A549 (cell line): ENCODE data around the gene CFAP73.

ENCODE experiments used
- EP300 ChIP-seq, 2 experiments: fragments of >200 bp; sonication (Bioruptor Twin); formaldehyde crosslinking; IDR thresholded peaks; 2 replicates in 1 of 2; 3 replicates in 1 of 2; pipeline ENCODE4 v1.6.1; 2016 to 2017
- FOSL2 ChIP-seq, 2 experiments: fragments of 450-650 bp in 1 of 2; fragments of >200 bp in 1 of 2; sonication (Bioruptor Twin) in 1 of 2; formaldehyde crosslinking; IDR thresholded peaks; 2 replicates each; pipeline versions ENCODE4 v1.5.0 to v1.6.1; 2016 to 2020; ENCODE audit warnings: mild to moderate bottlenecking in 1 of 2, moderate library complexity in 1 of 2
- FOXS1 ChIP-seq: fragments of 250-450 bp; sonication (Bioruptor Pico); IDR thresholded peaks from 2 replicates; pipeline ENCODE4 v1.5.0; 2020; ENCODE audit warnings: mild to moderate bottlenecking, moderate library complexity
- RAD21 ChIP-seq, 2 experiments: fragments of >200 bp in 1 of 2; sonication (Bioruptor Twin) in 1 of 2; formaldehyde crosslinking in 1 of 2; IDR thresholded peaks in 1 of 2; conservative IDR thresholded peaks in 1 of 2; 2 replicates in 1 of 2; 3 replicates in 1 of 2; pipeline ENCODE4 v1.6.1; 2012 to 2018; ENCODE audit warnings: inconsistent platforms in 1 of 2
- RCOR1 ChIP-seq: fragments of 150-350 bp; IDR thresholded peaks from 2 replicates; pipeline ENCODE4 v1.6.1; 2014; ENCODE audit warnings: antibody characterized with exemption, low read length, low read depth
- TF ChIP-seq, protein P1 (sequence below): fragments of >200 bp; sonication (Bioruptor Twin); formaldehyde crosslinking; IDR thresholded peaks from 3 replicates; pipeline ENCODE4 v1.5.1; 2016

DNA sequence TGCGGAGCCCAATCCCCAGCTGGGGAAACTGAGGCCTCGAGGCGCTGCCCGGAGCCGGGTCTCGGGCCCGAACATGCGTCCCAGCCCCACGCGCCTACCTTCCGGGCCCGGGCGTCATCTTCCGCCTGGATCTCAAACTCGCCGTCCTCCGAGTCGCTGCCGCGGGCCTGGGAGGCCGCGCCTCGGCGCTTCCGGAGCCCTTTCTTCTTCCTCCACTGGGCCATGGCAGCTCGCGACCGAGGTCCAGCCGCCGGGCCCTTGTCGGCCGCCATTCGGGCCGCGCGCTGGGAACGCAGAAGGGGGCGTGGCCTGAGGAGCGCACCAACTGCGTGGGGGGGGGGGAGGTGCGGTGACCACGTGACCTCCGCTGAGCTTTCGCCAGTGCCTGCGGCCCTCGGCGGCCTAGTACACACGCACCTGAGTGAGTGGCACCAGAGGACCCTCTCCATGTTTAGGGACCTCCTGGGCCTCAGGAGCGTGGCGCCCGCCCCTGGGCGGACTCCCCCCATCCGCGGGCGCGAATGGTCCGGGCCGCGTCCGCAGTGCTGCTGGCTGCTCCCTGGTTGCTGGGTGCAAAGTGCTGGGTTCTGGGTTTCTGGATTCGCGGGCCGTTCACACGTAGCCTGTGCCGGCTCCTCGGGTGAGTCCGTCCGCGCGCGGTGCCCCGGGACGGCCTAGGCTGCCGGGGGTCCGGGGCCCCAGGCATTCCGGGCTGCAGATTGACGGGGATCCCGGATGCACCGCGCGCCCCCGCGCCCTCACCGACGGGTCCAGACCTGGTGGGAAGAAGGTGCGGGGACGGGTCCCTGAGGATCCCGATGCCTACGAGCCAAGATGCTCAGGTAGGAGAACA, 35.9 kb downstream of the CFAP73 start, which contains the start of the genes DDX54 and RITA1:
- TF ChIP-seq RAD21 (conservative IDR thresholded peaks at IDR 0.05 in 1 of 2, IDR thresholded peaks at IDR 0.05 in 1 of 2) (no peak), FOSL2 (IDR thresholded peaks at IDR 0.05) (no peak), FOSL2 (CRISPR knock-in tag; IDR thresholded peaks at IDR 0.05) (peak; percentile 34; the same call in 1 of the 2 replicates), FOXS1 (no peak), EP300 (IDR thresholded peaks at IDR 0.05) (no peak), RCOR1 (no peak)
- TF ChIP-seq, protein P1, sequence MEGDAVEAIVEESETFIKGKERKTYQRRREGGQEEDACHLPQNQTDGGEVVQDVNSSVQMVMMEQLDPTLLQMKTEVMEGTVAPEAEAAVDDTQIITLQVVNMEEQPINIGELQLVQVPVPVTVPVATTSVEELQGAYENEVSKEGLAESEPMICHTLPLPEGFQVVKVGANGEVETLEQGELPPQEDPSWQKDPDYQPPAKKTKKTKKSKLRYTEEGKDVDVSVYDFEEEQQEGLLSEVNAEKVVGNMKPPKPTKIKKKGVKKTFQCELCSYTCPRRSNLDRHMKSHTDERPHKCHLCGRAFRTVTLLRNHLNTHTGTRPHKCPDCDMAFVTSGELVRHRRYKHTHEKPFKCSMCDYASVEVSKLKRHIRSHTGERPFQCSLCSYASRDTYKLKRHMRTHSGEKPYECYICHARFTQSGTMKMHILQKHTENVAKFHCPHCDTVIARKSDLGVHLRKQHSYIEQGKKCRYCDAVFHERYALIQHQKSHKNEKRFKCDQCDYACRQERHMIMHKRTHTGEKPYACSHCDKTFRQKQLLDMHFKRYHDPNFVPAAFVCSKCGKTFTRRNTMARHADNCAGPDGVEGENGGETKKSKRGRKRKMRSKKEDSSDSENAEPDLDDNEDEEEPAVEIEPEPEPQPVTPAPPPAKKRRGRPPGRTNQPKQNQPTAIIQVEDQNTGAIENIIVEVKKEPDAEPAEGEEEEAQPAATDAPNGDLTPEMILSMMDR = no peak
